T-helper 9 cell (primary cell): ENCODE data around the gene ADPRS.

Experiments
- DNase-seq: peaks from one replicate; pipeline ENCODE4 v3.0.0-alpha.2; 2020

The ADPRS gene

DNA sequence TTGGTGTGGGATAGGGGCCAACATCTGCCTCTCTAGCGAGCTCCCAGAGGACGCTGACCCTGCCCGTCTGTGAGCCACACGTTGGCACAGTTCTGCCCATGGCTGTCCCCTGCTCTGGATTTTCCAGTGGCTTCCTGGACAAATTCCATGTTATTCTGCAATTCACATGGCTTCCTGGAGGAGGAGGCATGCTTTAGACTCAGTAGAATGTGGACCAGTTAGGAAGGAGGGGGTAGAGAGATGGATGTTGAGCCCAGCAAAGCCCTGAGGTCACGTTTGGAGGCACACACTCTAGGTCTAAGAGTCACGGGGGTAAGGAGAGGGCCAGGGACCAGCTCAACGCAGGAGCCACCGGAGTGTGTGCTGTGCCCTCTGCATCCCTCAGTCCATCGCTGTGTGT lies 24.1 kb downstream of the ADPRS start:
- DNase-seq = no peak

DNA sequence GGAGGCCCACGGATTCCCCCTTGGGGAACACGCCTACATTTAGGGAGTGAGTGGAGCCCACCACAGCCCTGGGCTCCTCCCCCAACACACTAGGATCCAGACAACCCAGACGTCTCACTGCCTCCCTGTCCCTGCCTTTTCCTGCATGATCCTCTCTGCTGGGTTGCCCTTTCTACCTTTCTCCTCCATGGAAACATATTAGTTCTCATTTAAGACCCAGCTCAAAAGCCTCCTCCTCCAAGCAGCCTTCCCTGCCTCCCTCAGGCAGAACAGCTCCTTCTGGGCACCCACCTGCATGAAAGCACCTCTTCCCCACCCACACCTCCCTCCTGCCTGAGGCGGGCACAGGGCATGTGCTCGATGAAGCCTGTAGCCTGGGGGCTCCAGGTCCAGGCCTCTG lies 25.7 kb downstream of the ADPRS start:
- no peak for DNase-seq

DNA sequence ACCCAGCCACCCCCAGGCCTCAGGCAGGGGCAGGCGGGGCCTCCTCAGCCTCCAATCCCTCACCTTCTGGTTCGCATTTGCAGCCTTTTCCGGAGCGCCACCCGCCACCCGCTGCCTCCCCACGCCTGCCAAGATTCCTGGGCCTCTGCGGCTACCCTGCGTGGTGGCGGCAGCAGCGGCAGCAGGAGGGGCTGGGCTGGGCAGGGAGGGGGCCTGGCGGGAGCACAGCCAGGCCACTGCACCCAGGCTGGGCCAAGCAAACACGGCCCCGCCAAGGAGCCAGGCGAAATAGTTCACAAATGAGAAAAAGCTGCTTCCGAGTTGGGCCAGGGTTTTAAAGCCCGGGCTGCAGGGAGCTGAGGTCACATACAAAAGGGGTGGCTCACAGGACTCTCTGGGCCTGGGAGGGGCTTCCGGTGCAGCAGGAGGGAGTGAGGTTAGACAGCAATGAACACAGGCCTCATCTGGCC lies 26.5 kb downstream of the ADPRS start:
- no peak for DNase-seq

DNA sequence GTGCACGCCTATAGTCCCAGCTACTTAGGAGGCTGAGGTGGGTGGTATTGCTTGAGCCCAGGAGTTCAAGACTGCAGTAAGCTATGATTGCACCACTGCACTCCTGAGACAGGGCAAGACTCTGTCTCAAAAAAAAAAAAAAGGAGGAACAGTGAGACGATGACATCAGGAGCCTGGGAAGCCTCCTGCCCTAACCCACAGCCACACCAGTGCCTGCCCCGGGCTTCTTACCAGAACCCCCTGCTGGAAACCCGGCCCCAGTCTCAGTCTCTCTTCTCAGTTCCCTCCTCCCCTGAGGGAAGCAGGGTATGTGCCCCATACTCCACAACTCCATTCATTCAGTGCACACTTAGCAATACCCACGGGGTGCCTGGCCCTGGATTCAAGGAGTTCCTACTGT lies 27.2 kb downstream of the ADPRS start:
- no peak for DNase-seq

DNA sequence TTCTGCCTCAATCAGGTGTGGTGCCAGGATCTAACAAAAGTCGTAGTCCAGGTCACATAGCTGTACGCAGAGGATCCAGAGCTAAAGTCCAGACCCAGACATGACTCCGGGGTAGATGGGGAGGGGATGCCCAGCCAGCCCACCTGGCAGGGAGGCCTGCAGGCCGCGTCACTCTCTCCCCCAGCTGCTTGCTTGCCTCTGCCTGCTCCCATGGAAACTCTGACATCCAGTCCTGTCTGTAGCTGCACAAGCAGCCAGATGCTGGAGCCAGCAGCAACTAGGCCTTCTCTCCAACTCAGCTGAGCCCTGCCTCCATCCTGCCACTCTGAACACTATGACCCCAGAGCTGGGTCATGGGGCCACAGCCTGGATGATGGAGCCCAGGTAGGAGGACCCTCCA lies 28.2 kb downstream of the ADPRS start:
- no peak for DNase-seq

DNA sequence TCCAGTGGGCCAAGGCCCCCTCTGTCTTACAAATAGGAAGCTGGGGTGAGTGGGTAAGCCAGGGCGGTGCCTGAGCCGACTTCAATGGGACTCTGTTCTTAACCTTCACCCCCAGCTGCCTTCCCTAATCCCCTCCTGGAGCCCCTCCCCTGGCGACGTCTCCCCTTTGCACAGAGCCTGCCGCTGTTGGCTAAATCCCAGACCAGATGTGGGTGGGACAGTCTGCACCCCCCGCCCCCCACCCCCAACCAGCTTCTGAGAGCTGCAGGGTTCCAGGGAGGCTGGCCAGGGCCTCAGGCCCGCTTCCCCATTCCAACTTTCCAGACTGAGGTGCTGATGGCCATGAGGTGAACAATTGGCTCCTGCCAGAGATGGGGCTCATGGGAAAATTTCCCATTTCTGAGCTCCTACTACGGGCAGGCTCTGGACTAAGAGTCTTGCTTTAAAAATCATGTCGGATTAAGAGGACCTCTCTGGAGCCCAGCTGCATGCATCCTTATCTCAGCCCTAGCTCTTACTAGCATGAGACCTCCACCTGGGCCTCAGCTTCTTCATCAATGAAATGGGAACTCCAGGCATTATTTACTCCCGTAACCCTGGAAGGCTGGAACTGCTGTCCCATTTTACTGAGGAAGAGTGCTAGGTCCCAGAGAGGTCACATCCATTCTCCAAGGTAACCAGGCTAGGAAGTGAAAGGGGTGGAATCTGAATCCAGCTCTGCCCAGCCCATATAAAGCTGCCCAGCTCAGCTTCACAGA lies 29.9 kb downstream of the ADPRS start:
- DNase-seq = no peak

DNA sequence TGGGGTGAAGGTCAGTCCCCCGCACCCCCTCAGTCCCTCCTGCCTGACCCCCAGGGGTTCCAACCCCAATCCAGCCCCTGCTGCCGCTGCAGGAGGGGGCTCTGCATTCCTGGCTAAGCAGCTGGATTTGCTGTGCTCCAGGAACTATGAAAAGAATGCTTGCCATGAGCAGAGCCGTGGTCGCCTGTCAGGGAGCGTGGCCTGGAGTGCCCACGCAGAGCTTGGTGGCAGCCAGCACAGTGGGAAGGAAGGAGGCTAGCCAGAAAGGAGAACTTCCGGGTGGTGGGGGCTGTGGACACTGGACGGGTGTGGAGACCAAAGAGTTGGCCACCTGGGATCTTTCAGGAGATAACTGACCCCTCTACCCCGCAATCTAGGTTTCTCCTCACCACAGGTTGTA lies 30.8 kb downstream of the ADPRS start:
- DNase-seq = no peak

DNA sequence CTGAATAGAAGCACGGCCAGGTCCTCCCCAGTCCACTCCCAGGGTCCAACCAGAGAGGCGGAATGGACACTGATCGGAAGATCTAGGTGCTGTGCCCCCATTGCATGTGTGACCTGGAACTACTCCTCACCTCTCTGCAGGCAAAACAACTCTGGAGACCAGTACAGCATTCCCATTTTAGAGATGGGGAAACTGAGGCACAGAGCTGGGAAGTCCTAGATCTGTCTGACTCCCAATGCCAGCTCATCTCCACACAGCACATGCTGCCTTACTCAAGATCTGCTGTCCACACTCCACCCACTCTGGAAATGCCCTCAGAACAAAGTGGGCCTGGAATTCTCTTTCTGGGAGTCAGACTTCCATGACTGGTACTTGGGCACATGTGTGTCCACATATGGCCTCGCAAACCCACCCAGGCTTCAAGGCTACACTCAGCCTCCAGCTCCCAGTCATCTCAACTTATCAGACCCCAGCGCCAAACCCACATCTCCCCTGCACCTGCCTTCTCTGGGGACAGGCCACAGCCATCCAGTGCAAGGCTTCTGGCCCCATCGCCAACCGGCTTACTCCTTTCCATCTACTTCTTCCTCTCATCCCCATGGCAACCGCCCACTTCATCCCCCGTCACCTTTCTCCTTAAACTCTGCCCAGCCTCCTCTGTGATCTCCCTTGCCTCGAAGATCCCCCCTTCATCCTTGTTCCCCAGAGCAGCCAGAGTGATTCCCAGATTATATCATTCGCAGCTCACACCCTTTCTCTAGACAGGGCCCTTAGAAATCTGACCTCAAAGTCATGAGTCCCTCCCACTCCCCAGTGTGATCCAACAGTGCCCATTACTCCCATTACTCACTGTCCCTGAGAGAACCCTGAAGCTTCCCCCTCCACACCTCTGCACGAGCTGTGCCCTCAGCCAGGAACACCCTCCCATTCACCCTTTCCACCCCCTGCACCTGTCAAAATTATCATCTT lies 33.7 kb downstream of the ADPRS start:
- DNase-seq = no peak

DNA sequence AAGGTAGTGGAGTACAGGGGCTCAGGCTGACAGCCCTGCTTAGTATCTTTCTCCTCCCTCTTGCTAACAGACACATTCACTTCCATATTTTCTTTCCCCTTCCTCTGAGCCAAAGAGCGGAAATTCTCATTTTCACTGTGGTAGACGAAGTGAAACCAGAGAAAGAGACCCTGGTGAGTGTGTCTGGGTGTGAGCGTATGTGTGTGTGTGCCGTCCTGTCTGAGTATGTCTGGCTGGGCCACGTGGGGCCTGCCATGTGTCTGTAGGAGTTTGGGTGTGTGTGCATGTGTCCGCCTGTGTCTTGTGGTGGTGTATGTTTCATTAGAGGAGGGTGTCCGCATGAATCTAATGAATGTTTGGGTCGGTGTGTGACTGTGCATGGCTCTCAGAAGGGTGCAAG lies 34.7 kb downstream of the ADPRS start:
- DNase-seq = no peak

DNA sequence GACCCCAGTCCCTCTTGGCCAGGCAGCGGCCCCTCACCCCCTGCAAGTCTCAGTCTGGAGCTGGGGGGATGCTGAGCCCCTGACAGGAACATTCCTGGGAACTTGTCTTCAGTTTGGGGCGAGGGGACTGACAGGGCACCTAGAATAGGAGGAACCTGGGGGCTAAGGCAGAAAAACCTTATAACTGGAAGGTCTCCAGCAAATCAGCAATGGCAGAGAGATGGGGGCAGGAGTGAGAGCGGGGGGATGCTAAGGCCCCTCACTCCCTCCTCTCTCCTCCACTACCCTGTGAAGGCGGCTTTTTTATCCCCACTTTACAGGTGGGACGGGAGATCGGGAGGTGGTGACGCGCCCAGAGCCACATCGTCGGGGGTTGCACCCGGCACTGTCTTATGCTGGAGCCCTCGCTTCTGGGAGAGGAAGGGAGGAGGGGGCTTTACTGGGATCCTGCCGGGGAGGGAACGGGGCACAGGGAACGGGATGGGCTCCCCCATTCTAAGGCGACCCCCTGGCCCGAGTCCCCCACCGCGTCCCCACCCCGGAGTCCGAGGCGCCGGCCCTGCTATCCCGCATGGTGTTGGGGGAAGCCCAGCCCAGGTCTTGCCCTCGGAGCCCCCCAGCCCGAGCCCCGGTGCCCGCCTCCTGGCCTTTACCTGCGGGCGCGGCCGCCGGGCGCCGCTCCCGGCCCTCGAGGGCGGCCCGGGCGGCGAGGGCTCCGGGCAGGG lies 35.9 kb downstream of the ADPRS start:
- no peak for DNase-seq

DNA sequence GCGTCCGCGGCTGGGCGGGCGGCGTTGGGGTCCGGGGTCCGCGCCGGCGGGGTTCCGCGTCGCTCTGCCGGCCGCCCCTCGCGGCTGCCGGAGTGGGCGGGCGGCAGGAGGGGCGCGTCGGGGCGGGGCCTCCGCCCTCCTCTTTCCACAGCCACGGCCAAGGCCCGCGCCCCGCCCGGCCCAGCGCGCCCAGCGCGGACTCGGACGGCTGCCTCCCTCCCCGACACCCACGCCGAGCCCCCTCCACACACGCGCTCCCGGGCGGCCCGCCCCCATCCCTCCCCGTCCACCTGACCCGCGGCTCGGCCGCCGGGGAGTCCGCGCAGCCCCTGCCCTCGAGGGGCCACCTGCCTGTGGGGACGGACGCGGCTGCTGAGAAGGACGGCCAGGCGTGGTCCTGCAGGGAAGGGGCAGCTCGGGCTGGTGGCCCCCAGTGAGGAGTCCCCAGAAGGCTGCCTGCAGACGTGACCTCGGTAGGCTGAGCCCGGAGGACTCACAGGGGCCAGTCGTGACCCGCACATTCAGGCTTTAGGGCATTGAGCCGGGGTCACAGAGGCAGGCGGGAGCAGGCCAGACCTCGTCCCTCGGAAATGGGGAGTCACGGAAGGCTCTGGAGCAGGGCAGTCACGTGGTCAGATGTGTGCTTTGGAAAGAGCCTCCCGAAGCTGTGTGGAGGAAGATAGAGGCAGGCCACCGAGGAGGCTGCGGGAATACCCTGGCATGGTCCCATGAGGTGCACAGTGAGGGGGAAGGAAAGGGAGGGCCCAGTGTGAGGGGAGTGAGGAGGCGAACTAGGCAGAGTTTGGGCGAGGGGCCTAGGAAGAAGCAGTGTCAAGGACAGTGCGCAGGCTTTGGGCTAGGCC lies 36.7 kb downstream of the ADPRS start, which contains the start of gene COL8A2:
TSS of gene COL8A2 (minus strand) at position 94 of the 863 bp plus-strand sequence. CDS start 24,980 bp downstream, outside the sequence.
- DNase-seq = no peak

DNA sequence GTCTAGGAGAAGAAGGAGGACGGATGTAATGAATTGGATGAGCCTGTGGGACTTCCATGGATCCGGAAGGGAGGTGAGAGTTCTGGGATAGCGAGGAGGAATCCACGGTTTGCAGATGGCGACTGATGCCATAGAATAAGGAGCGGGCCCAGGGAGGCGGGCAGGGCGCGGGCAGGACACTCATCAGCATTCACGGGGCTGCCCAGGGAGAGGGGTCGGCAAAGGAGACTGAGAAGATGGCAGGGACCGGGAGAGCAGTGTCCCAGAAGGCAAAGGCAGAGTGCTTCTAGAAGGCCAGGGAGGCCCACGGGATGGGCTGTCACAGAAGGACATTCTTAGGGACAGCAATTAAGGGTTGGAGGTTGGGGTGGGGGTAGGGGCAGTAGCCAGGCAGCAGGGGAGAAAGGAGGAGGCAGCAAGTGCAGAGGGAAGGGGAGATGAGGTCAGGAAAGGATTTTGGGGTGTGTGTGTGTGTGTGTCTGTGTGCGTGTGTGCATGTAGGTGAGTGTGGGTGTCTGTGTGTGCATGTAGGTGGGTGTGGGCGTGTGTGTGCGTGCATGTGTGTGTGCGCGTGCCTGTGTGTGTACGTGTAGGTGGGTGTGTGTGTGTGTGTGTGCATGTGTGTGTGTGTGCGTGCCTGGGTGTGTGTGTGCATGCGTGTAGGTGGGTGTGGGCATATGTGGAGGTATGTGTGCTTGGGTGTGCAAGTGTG lies 37.5 kb downstream of the ADPRS start:
- DNase-seq = no peak

DNA sequence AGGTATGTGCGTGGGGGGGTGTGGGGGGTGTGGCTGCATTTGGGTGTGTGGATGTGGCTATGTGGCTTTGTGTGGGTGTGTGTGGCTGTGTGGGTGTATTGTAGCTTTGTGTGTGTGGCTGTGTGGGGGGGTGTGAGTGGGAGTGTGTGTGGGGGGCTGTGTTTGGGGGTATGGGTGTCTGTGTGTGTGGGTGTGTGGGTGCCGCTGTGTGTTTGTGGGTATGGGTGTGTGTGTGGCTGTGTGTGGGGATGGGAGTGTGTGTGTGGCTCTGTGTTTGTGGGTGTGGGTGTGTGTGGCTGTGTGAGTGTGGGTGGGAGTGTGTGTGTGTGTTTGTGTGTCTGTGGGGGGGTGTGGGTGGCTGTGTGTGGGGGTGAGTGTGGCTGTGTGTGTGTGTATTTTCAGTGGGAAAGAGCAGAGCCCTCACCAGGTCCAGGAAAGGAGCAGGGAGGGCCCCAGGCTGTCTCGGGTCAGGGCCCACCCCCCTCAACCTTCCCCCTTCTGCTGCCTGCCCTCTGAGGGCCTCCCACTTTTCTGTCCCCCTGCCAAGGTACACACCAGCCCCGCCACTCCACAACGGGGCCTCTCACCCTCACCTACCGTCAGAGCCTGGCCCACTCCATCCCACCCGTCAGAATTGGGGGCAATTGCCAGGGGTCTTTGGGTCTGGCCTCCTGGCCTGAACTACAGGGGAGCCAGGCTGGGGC lies 38.3 kb downstream of the ADPRS start:
- DNase-seq = no peak

DNA sequence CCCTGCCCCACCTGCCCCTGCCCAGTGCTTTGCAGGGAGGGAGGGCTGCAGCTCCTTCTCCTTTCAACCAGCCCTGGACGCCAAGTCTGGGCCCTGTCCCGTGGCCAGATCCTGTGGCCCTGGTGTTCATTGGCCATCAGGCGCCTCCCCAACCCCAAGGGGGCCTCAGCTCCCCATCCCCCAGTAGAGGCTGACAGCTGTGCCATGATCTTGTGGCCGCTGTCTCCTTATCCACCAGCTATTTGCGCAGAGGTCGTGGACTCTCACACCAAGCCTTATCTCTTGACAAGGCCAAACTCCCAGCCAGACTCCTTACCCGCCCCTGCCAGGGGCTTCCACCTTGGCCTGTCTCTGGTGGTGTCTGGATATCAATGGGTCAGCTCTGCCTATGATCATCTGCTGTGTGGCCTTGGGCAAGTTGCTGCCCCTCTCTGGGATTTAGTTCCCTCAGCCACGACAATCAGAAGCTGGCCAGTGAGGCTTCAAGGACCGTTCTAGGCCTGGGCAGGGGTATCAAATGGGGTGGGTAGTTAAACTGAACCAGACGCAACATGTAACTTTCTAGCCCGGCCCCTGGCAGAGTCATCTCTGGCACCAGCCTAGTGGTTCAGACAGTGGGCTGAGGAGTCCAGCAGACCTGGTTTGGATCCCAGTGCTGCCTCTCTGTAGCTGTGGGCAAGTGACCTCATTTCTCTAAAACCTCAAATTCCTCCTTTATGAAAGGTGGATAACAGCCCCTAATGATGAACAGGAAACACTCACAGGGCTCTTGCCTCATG lies 39.6 kb downstream of the ADPRS start:
- no peak for DNase-seq

DNA sequence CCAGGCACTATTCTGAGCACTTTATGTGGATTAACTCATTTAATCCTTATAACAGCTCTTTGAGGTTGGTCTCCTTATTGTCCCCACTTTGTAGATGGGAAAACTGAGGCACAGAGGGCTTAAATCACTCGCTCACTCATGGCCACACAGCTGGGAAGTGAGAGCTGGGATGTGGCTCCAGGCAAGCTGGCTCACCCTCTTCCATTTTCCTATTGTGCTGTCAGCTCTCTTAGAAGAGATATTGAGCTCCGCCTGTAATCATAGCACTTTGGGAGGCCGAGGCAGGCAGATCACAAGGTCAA lies 40.2 kb downstream of the ADPRS start:
- no peak for DNase-seq

DNA sequence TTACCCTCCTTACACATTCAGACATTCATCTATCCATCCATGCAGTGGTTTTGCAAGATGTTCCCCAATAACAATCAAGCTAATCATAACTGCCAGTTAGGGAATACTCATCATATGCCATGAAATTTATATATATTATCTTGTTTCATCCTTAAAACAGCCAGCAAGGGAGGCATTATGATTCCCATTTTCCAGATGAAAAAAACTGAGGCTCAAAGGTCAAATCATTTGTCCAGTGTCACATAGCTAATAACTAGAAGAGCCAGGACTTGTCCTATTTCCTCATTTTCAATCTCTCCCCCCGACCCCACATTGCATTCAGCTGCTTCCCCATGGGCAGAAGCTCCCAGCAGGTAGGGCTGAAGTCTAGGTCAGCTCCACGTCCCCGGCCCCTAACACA lies 43.3 kb downstream of the ADPRS start:
- DNase-seq = no peak

DNA sequence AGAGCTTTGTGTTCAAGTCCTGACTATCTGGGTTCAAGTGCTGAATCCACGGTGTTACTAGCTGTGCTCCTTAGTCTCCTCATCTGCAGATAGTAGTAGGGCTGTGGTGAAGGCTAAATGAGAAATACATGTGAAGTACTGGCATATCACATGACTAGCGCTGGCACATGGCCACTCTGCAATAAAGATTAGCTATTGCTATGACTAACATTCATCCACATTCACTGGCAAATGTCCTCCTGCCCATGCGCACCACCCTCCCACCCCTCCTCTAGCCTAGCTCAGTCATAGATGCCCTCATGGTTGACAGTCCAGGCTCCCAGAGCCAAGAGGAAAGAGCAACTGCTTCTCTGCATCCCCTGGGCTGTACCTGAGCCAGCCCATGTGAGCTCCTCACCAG lies 44.8 kb downstream of the ADPRS start:
- no peak for DNase-seq

DNA sequence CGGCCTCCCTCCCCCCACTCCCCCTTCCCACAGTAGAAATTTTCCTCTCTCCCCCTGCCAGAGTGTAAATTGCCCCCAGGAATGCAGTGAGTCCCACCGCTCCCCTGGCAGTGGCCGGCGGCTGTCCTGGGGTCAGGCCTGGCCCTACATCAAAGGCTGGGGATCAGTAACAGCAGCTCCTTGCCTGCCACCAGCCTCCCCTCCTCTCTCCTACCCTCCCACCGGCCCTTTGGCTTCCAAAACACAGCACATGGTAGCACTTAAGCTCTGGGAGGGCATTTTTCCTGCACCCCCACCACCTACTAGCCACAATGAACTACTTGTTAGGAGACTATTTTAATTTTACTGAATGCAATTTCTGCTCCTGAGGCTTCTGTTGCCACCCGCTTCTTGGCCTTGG lies 45.3 kb downstream of the ADPRS start:
- DNase-seq = no peak

DNA sequence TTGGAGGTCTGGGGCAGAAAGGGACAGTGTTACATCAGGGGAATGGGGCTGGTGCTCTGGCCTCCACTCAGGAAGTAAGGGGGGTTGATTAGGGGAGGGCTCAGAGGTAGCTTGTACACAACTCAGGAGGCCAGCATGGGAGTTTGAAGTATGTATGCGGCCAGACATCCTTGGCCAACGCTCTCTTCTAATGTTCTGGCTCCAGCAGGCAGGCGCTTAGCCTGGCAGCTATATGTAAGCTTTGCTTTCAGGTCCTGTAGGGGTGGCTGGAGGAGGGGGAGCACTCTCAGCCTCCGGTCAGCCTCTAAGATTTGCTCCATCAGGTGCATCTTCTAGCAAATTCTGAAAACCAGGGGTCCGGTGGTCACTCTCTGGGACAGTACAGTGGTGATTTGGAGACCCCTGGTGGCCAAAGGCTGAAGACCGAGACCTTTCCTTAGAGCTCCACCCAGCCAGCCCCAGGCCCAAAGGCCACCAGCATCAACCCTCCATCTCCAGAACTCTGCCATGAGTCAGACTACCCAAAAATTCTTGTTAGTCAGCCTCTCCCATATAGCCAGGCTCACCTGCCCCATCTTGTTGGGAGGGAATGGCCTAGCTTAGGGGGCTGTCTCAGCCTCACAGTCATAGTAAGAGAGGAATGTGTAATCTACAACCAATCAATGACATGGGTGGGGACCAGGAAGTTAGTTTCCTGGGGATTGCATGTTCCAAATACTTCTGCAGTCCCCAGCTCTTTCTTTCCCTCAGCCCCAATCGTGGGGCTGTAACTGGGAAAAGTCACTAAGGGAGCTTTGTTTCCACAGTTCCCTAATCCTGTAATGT lies 46.0 kb downstream of the ADPRS start:
- DNase-seq = no peak
